Keratinocyte (primary cell): ENCODE measurements around the gene RAPGEF1. TPM values are rescaled to one million over a fixed set of nuclear protein-coding genes. Genes with fewer than 3 reads are reported as not detected.
A peak's percentile ranks its signal among the peaks of the same experiment; 100 is the strongest.

Source experiments
- DNase-seq: peaks from one replicate; pipeline ENCODE4 v3.0.0-alpha.2; 2011; ENCODE audit warnings: low read depth, missing footprints, low spot score
- FAIRE-seq: peaks from 2 replicates; lab custom pipeline; 2011; peaks lifted over from hg19 to GRCh38; lab: Jason Lieb, UNC
- H2AFZ ChIP-seq: 2 replicates; pipeline ENCODE4 v1.6.0; 2012; ENCODE audit warnings: low read length, control low read depth, inconsistent platforms; ENCODE audit not compliant: control insufficient read depth
- H3K27ac ChIP-seq: 2 replicates; pipeline ENCODE4 v1.5.1; 2011; ENCODE audit warnings: low read length; ENCODE audit not compliant: control insufficient read depth, insufficient read depth
- H3K27me3 ChIP-seq: 3 replicates; pipeline ENCODE4 v1.6.0; 2011; ENCODE audit warnings: low read length; ENCODE audit not compliant: control insufficient read depth, insufficient read depth; ENCODE audit errors: extremely low read depth
- H3K36me3 ChIP-seq, 2 experiments: 2 replicates in 1 of 2; 3 replicates in 1 of 2; pipeline ENCODE4 v1.5.1; 2011; ENCODE audit warnings: low read length in 2 of 2, mild to moderate bottlenecking in 1 of 2; ENCODE audit not compliant: control insufficient read depth in 2 of 2, insufficient read depth in 2 of 2; ENCODE audit errors: extremely low read depth in 1 of 2
- H3K4me1 ChIP-seq: 3 replicates; pipeline ENCODE4 v1.5.1; 2011; ENCODE audit warnings: low read length; ENCODE audit not compliant: control insufficient read depth, insufficient read depth; ENCODE audit errors: extremely low read depth
- H3K4me2 ChIP-seq: 3 replicates; pipeline ENCODE4 v1.6.0; 2011; ENCODE audit warnings: low read depth, low read length; ENCODE audit not compliant: control insufficient read depth, insufficient read depth; ENCODE audit errors: extremely low read depth
- H3K4me3 ChIP-seq, 3 experiments: fragments of 200-600 bp in 1 of 3; sonication (generic) in 1 of 3; 2 replicates in 2 of 3; 3 replicates in 1 of 3; pipeline ENCODE4 v1.5.1; 2011 to 2016; ENCODE audit warnings: low read length in 3 of 3, mild to moderate bottlenecking in 3 of 3, control low read depth in 2 of 3, inconsistent platforms in 1 of 3, low read depth in 1 of 3, mixed read lengths in 1 of 3, mixed run types in 1 of 3, moderate library complexity in 1 of 3; ENCODE audit not compliant: control insufficient read depth in 2 of 3, insufficient read depth in 2 of 3; ENCODE audit errors: extremely low read depth in 1 of 3
- H3K79me2 ChIP-seq: 2 replicates; pipeline ENCODE4 v1.6.0; 2012; ENCODE audit warnings: low read length; ENCODE audit not compliant: control insufficient read depth, insufficient read depth
- H3K9ac ChIP-seq: 3 replicates; pipeline ENCODE4 v1.6.0; 2011; ENCODE audit warnings: low read length; ENCODE audit not compliant: control insufficient read depth, insufficient read depth; ENCODE audit errors: extremely low read depth
- H3K9me1 ChIP-seq: 3 replicates; pipeline ENCODE4 v1.6.0; 2011; ENCODE audit warnings: low read length; ENCODE audit not compliant: control insufficient read depth, insufficient read depth; ENCODE audit errors: extremely low read depth
- H3K9me3 ChIP-seq: 2 replicates; pipeline ENCODE4 v1.5.1; 2012; ENCODE audit warnings: low read depth, low read length; ENCODE audit not compliant: control insufficient read depth
- H4K20me1 ChIP-seq: 3 replicates; pipeline ENCODE4 v1.6.0; 2011; ENCODE audit warnings: low read length; ENCODE audit not compliant: control insufficient read depth, insufficient read depth; ENCODE audit errors: extremely low read depth
- CTCF ChIP-seq, 3 experiments: IDR thresholded peaks in 1 of 3; conservative IDR thresholded peaks in 1 of 3; optimal IDR thresholded peaks in 1 of 3; 2 replicates in 2 of 3; 3 replicates in 1 of 3; pipeline versions ENCODE3 to v1.5.1; 2011; ENCODE audit warnings: low read length in 3 of 3, mild to moderate bottlenecking in 3 of 3, moderate library complexity in 2 of 3, control low read depth in 1 of 3, inconsistent platforms in 1 of 3; ENCODE audit not compliant: insufficient read depth in 2 of 3; ENCODE audit errors: extremely low read depth in 1 of 3
- EZH2 ChIP-seq: IDR thresholded peaks from one replicate; pipeline ENCODE4 v1.6.1; 2012; ENCODE audit warnings: inconsistent platforms, mild to moderate bottlenecking, low read length, moderate library complexity
- dilution Hi-C: fragments of 300-500 bp; cut with MboI; formaldehyde crosslinking; loops from one replicate; pipeline ENCODE4 v1.7.0; 2020; ENCODE audit warnings: low sequenced_read_pairs; ENCODE audit not compliant: extremely low pct_ligation_motif_present
- polyA plus RNA-seq, 5 experiments: library from polyadenylated mRNA; depleted of rRNA in 3 of 5; stranded (reverse) in 3 of 5; stranded (forward) in 1 of 5; unstranded in 1 of 5; fragments of >200 nt; gene quantifications; 1 replicate in 1 of 5; 2 replicates in 3 of 5; 3 replicates in 1 of 5; pipeline versions ENCODE4 v1.2.1 to v1.2.3, GENCODE V29; 2011 to 2012; ENCODE audit warnings: missing spikeins in 2 of 5, low read depth in 1 of 5, low replicate concordance in 1 of 5

The RAPGEF1 gene
- polyA plus RNA-seq, 1 donor (not counting 4 experiments of a cell fraction or from before 2014, with no cell fraction given): 18.5 TPM

GRCh38 chr9:131633491-131634031 lies 106.3 kb downstream of the RAPGEF1 start:
- peak overlapping the region; percentile 77 for H3K9ac ChIP-seq
- H2AFZ ChIP-seq: no peak overlapping the region
- H3K36me3 ChIP-seq: peaks cover 8 to 9% of the 10 kb centered on the region in 2 experiments
- H3K79me2 ChIP-seq: peaks cover 2% of the 10 kb centered on the region
- H4K20me1 ChIP-seq: no peaks in the 10 kb centered on the region
- no peaks in the 10 kb centered on the region for H3K9me1 ChIP-seq
- FAIRE-seq: peak; percentile 73
- H3K4me2 ChIP-seq: peak overlapping the region; percentile 83
- peak overlapping the region; percentile 97 for H3K27ac ChIP-seq
- DNase-seq: peak; percentile 96
- no peak for TF ChIP-seq EZH2
- TF ChIP-seq CTCF (optimal IDR thresholded peaks at IDR 0.05 in 1 of 3, IDR thresholded peaks at IDR 0.05 in 1 of 3, conservative IDR thresholded peaks at IDR 0.05 in 1 of 3; ENCODE audit: extremely low read depth in 1 of 3, insufficient read depth in 2 of 3, low read length in 3 of 3): no peak
- dilution Hi-C loops: no loop called here
- H3K27me3 ChIP-seq: no peaks in the 10 kb centered on the region
- H3K4me1 ChIP-seq: peaks cover 40% of the 10 kb centered on the region
- H3K9me3 ChIP-seq: no peaks in the 10 kb centered on the region
- no peak overlapping the region for H3K4me3 ChIP-seq

- Histone ChIP-seq H3K36me3 (peaks cover 3 to 4% of the 10 kb centered on the region in 2 experiments), H3K9me1 (no peaks in the 10 kb centered on the region), H3K9me3 (no peaks in the 10 kb centered on the region), H2AFZ (no peak overlapping the region), H3K4me3 (no peak overlapping the region), H4K20me1 (no peaks in the 10 kb centered on the region), H3K27me3 (no peaks in the 10 kb centered on the region), H3K9ac (no peak overlapping the region), H3K79me2 (peaks cover 2% of the 10 kb centered on the region), H3K27ac (no peak overlapping the region), H3K4me2 (no peak overlapping the region), H3K4me1 (peaks cover 35% of the 10 kb centered on the region)
- DNase-seq: no peak
- TF ChIP-seq CTCF (optimal IDR thresholded peaks at IDR 0.05 in 1 of 3, IDR thresholded peaks at IDR 0.05 in 1 of 3, conservative IDR thresholded peaks at IDR 0.05 in 1 of 3; ENCODE audit: extremely low read depth in 1 of 3, insufficient read depth in 2 of 3, low read length in 3 of 3) (no peak), EZH2 (no peak)
- no peak for FAIRE-seq
- dilution Hi-C loops: no loop called here
These were observed 108.6 kb downstream of the RAPGEF1 start for GRCh38 chr9:131631306-131631705.
